Kidney epithelial cell (primary cell): ENCODE data around the gene IL4I1. TPM values are rescaled to one million over a fixed set of nuclear protein-coding genes. Genes with fewer than 3 reads are reported as not detected.

Experiments
- DNase-seq: peaks from one replicate; pipeline ENCODE4 v3.0.0-alpha.2; 2010; ENCODE audit warnings: low read depth
- H3K27me3 ChIP-seq: 2 replicates; pipeline ENCODE4 v1.6.0; 2011; ENCODE audit warnings: low read length; ENCODE audit not compliant: control insufficient read depth, insufficient read depth
- H3K36me3 ChIP-seq: 2 replicates; pipeline ENCODE4 v1.5.1; 2011; ENCODE audit warnings: low read length; ENCODE audit not compliant: control insufficient read depth, insufficient read depth
- H3K4me3 ChIP-seq: 2 replicates; pipeline ENCODE4 v1.5.1; 2011; ENCODE audit warnings: low read depth, mild to moderate bottlenecking, control low read depth, low read length
- CTCF ChIP-seq: IDR thresholded peaks from 2 replicates; pipeline ENCODE4 v1.5.1; 2011; ENCODE audit warnings: mild to moderate bottlenecking, moderate library complexity, low read length, control low read depth, inconsistent platforms; ENCODE audit not compliant: insufficient read depth, poor library complexity, severe bottlenecking
- total RNA-seq: library from RNA; depleted of rRNA; stranded (reverse); fragments of >200 nt; gene quantifications from 2 replicates; pipeline ENCODE4 v1.2.3, GENCODE V29; 2015

IL4I1 gene
- total RNA-seq, 1 donor from 2014 or later = 8.2 TPM

GRCh38 chr19:49920624-49921363 lies 24.1 kb upstream of the IL4I1 start:
- Histone ChIP-seq H3K27me3 (no peaks in the 10 kb centered on the region), H3K4me3 (no peak overlapping the region), H3K36me3 (peaks cover 3% of the 10 kb centered on the region)
- no peak for DNase-seq
- TF ChIP-seq CTCF = no peak

GRCh38 chr19:49918089-49918488 lies 21.4 kb upstream of the IL4I1 start:
- Histone ChIP-seq H3K4me3 (no peak overlapping the region), H3K27me3 (no peaks in the 10 kb centered on the region), H3K36me3 (peaks cover 4% of the 10 kb centered on the region)
- TF ChIP-seq CTCF = no peak
- no peak for DNase-seq

GRCh38 chr19:49916839-49917733 lies 20.4 kb upstream of the IL4I1 start:
- peak; percentile 27 for TF ChIP-seq CTCF
- Histone ChIP-seq H3K36me3 (peaks cover 4% of the 10 kb centered on the region), H3K4me3 (no peak overlapping the region), H3K27me3 (no peaks in the 10 kb centered on the region)
- DNase-seq = no peak

DNA sequence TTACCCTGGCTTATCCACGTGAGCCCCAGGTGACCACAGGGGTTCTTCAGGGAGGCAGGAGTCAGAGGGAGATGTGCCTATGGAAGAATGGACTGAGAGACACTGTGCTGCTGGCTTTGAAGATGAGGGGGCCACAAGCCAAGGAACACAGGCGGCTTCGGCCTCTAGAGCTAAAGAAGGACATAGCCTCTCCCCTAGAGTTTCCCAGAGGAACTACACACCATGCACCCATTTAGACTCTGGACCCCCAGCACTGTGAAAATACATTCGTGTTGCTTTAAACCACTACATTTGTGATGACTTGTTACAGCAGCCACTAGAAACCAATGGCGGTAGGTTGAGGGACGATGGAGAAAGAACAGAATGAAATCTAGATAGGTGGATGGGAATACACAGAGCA lies 18.6 kb upstream of the IL4I1 start:
- no peak overlapping the region for H3K4me3 ChIP-seq
- DNase-seq = no peak
- no peaks in the 10 kb centered on the region for H3K27me3 ChIP-seq
- peak; percentile 4 for TF ChIP-seq CTCF
- peaks cover 2% of the 10 kb centered on the region for H3K36me3 ChIP-seq

GRCh38 chr19:49913720-49914119 lies 17.0 kb upstream of the IL4I1 start:
- H3K27me3 ChIP-seq = no peaks in the 10 kb centered on the region
- TF ChIP-seq CTCF = no peak
- H3K4me3 ChIP-seq = no peak overlapping the region
- peaks cover 2% of the 10 kb centered on the region for H3K36me3 ChIP-seq
- DNase-seq = no peak
